KMS-11 (cell line): ENCODE measurements around the gene RNFT2.
A peak's percentile ranks its signal among the peaks of the same experiment; 100 is the strongest.

ENCODE experiments used
- H2AFZ ChIP-seq: fragments of 200-600 bp; sonication (generic); 2 replicates; pipeline ENCODE4 v1.6.1; 2016; ENCODE audit warnings: antibody characterized with exemption, mixed run types, low read depth
- H3K27ac ChIP-seq: fragments of 200-600 bp; sonication (generic); 2 replicates; pipeline ENCODE4 v1.6.1; 2016; ENCODE audit warnings: mild to moderate bottlenecking, mixed run types
- H3K27me3 ChIP-seq: fragments of 200-600 bp; sonication (generic); 2 replicates; pipeline ENCODE4 v1.6.1; 2017; ENCODE audit warnings: mild to moderate bottlenecking, low read depth, mixed run types, moderate library complexity; ENCODE audit not compliant: insufficient read depth
- H3K36me3 ChIP-seq: fragments of 200-600 bp; sonication (generic); 2 replicates; pipeline ENCODE4 v1.6.1; 2017; ENCODE audit warnings: mild to moderate bottlenecking, mixed run types; ENCODE audit not compliant: insufficient read depth
- H3K4me1 ChIP-seq: fragments of 200-600 bp; sonication (generic); 2 replicates; pipeline ENCODE4 v1.6.1; 2016; ENCODE audit warnings: mild to moderate bottlenecking, low read depth, mixed run types; ENCODE audit not compliant: poor library complexity, severe bottlenecking
- H3K4me2 ChIP-seq: fragments of 200-600 bp; sonication (generic); 2 replicates; pipeline ENCODE4 v1.7.0; 2016; ENCODE audit warnings: mild to moderate bottlenecking, mixed run types
- H3K4me3 ChIP-seq: fragments of 200-600 bp; sonication (generic); IDR thresholded peaks from 2 replicates; pipeline ENCODE4 v1.6.1; 2017; ENCODE audit warnings: low read depth, low read length, mixed read lengths; ENCODE audit not compliant: insufficient read depth
- H3K79me2 ChIP-seq: fragments of 200-600 bp; sonication (generic); 2 replicates; pipeline ENCODE4 v1.6.1; 2016; ENCODE audit warnings: low read depth, mixed run types; ENCODE audit not compliant: insufficient read depth
- H3K9ac ChIP-seq: fragments of 200-600 bp; sonication (generic); 2 replicates; pipeline ENCODE4 v1.6.1; 2016; ENCODE audit warnings: mild to moderate bottlenecking, mixed run types
- H4K20me1 ChIP-seq: fragments of 200-600 bp; sonication (generic); 2 replicates; pipeline ENCODE4 v1.6.1; 2016; ENCODE audit warnings: mild to moderate bottlenecking, mixed run types; ENCODE audit not compliant: insufficient read depth
- CTCF ChIP-seq: fragments of 200-600 bp; sonication (generic); conservative IDR thresholded peaks from 2 replicates; pipeline ENCODE4 v1.6.1; 2017; ENCODE audit warnings: low read depth, mild to moderate bottlenecking, antibody characterized with exemption, low read length, moderate library complexity, mixed read lengths

Gene RNFT2

GRCh38 chr12:116820064-116820656 is 82.0 kb downstream of the RNFT2 start:
- no peak for TF ChIP-seq CTCF
- H2AFZ ChIP-seq: no peak overlapping the region
- H4K20me1 ChIP-seq: no peaks in the 10 kb centered on the region
- no peak overlapping the region for H3K27ac ChIP-seq
- peak overlapping the region; percentile 84 for H3K4me2 ChIP-seq
- no peaks in the 10 kb centered on the region for H3K27me3 ChIP-seq
- peaks cover 5% of the 10 kb centered on the region for H3K4me1 ChIP-seq
- H3K79me2 ChIP-seq: no peaks in the 10 kb centered on the region
- no peak overlapping the region for H3K4me3 ChIP-seq
- H3K9ac ChIP-seq: no peak overlapping the region
- H3K36me3 ChIP-seq: no peaks in the 10 kb centered on the region

GRCh38 chr12:116821291-116821690 is 83.2 kb downstream of the RNFT2 start:
- H4K20me1 ChIP-seq: no peaks in the 10 kb centered on the region
- no peak for TF ChIP-seq CTCF
- H3K36me3 ChIP-seq: no peaks in the 10 kb centered on the region
- H3K27me3 ChIP-seq: no peaks in the 10 kb centered on the region
- no peak overlapping the region for H3K4me2 ChIP-seq
- H3K9ac ChIP-seq: no peak overlapping the region
- H3K4me3 ChIP-seq: no peak overlapping the region
- H3K79me2 ChIP-seq: no peaks in the 10 kb centered on the region
- H3K4me1 ChIP-seq: peaks cover 5% of the 10 kb centered on the region
- no peak overlapping the region for H2AFZ ChIP-seq
- no peak overlapping the region for H3K27ac ChIP-seq

GRCh38 chr12:116827432-116827831 is 89.3 kb downstream of the RNFT2 start:
- no peak overlapping the region for H3K4me3 ChIP-seq
- H3K27ac ChIP-seq: no peak overlapping the region
- H3K79me2 ChIP-seq: no peaks in the 10 kb centered on the region
- H3K36me3 ChIP-seq: no peaks in the 10 kb centered on the region
- no peak overlapping the region for H3K4me2 ChIP-seq
- no peaks in the 10 kb centered on the region for H3K27me3 ChIP-seq
- H3K4me1 ChIP-seq: no peaks in the 10 kb centered on the region
- no peak for TF ChIP-seq CTCF
- H3K9ac ChIP-seq: no peak overlapping the region
- no peak overlapping the region for H2AFZ ChIP-seq
- no peaks in the 10 kb centered on the region for H4K20me1 ChIP-seq

- Histone ChIP-seq H3K4me2 (no peak overlapping the region), H3K4me1 (no peaks in the 10 kb centered on the region), H3K4me3 (no peak overlapping the region), H4K20me1 (no peaks in the 10 kb centered on the region), H3K79me2 (no peaks in the 10 kb centered on the region), H3K9ac (no peak overlapping the region), H3K27ac (no peak overlapping the region), H3K36me3 (no peaks in the 10 kb centered on the region), H3K27me3 (no peaks in the 10 kb centered on the region), H2AFZ (no peak overlapping the region)
- TF ChIP-seq CTCF: no peak
Observed at GRCh38 chr12:116832353-116832752, 94.2 kb downstream of the RNFT2 start.
